ENCODE results near the gene NRP1.
"Not testable (repeated sequence)": the region's sequence is repeated elsewhere in the genome, so short reads cannot be mapped to it uniquely, and the experiment has no call there.

NRP1 gene

DNA sequence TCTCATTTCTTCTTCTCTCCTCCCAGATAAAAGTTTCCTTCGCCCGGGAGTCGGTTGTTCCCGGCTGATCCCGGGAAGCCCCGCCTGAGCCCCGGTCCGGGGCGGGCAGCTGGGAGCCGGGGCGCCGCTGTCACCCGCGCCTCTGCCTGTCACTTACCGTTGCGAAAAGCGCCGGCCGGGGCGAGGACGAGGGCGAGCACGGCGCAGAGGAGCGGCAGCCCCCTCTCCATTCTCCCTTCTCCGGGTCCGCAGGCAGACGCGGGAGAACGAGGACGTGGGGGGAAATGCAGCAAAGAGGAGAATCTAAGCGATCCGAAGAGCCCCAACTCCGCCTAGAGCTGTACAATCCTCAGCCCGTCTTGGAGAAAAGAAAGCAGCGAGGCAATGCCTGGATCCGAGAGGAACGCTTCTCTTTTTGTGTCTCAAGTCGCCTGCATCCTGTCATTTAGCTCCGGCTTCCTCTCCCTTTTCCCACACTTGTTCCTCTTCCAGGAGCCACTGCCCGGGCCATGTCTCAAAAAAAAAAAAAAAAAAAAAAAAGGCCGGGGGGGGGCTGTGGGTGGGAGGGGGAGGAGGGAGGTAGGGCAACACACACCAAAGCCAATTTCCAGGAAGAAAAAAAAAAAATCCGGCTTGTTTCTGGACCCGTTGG, at the start of gene NRP1:
Gene NRP1 (minus strand): TSS at position 515 of the 652 bp plus-strand sequence. CDS start 285 bp downstream, at position 230.
- H3K4me3 ChIP-seq (ENCODE audit: low read depth, low read length): peak within 1 kb of the TSS; percentile 86
- ChIA-PET CTCF (interaction anchor here (1.1 to 4.4 kb wide), 6 partner anchors 21 to 1321 kb away, joined by 3 to 39 read pairs (median 5); no protein-coding TSS in a partner anchor), POLR2A (interaction anchor here (0.6 to 2.3 kb wide), 3 partner anchors 31 to 811 kb away, joined by 3 to 10 read pairs (median 5); no protein-coding TSS in a partner anchor)
- TF ChIP-seq, protein P1, sequence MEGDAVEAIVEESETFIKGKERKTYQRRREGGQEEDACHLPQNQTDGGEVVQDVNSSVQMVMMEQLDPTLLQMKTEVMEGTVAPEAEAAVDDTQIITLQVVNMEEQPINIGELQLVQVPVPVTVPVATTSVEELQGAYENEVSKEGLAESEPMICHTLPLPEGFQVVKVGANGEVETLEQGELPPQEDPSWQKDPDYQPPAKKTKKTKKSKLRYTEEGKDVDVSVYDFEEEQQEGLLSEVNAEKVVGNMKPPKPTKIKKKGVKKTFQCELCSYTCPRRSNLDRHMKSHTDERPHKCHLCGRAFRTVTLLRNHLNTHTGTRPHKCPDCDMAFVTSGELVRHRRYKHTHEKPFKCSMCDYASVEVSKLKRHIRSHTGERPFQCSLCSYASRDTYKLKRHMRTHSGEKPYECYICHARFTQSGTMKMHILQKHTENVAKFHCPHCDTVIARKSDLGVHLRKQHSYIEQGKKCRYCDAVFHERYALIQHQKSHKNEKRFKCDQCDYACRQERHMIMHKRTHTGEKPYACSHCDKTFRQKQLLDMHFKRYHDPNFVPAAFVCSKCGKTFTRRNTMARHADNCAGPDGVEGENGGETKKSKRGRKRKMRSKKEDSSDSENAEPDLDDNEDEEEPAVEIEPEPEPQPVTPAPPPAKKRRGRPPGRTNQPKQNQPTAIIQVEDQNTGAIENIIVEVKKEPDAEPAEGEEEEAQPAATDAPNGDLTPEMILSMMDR (IDR thresholded peaks at IDR 0.05; ENCODE audit: insufficient read depth, low read length, missing control alignments): no peak
- no peak for DNase-seq (ENCODE audit: low read depth, low spot score)

DNA sequence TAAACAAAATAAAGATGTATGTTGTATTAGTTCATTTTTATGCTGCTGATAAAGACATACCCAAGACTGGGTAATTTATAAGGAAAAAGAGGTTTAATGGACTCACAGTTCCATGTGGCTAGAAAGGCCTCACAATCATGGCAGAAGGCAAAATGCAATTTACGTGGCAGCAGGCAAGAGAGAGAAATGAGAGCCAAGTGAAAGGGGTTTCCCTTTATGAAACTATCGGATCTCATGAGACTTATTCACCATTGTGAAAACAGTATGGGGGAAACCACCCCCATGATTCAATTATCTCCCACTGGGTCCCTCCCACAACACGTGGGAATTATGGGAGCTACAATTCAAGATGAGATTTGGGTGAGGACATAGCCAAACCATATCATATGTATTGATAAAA, 49.7 kb upstream of the NRP1 start:
- POLR2A ChIA-PET; DNase-seq (ENCODE audit: low read depth, low spot score); H3K4me3 ChIP-seq (ENCODE audit: low read depth, low read length); CTCF ChIA-PET: not testable (repeated sequence)

DNA sequence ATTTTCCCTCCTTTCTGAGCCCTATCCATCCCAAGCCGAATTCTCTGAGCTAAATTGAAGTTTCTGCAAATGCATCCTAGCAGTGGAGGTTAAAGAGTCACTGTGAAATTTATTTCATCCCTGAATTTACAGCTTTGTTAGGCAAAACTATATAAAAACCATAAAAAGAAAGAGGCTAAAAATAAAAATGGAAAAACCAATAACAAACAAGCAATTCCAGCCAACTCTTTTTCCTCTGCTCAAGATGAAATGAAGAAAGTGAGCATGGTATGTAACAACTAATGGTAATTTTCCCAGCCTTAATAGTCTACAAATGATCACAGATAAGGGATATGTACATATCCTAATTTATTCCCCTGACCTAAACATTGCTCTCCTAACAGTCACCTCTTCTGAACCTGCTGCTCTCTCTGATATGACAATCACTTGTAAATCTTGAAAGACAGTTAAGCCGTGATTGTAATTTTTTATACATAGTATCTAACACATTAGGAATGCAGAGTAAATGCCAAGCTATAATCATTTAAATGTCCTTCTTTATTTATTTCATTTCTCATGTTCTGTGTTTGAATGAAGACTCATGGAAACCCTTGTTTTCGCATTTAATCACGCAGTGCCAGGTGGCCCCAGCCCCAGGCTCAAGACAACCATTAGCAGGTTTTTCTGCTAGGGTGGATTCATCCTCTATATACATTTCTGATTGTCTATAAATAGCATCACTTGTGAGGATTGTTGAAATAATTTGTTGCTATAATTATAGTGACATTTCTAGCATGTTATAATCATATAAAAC, 48.6 kb upstream of the NRP1 start:
- TF ChIP-seq, protein P1 (IDR thresholded peaks at IDR 0.05; ENCODE audit: insufficient read depth, low read length, missing control alignments): no peak
- DNase-seq (ENCODE audit: low read depth, low spot score): no peak
- ChIA-PET POLR2A (interaction anchor here (2.3 kb wide), 1 partner anchor 46 kb away, joined by 6 read pairs; no protein-coding TSS in a partner anchor), CTCF (interaction anchor here (1.0 kb wide), 1 partner anchor 190 kb away, joined by 3 read pairs; no protein-coding TSS in a partner anchor)
- no peak overlapping the region for H3K4me3 ChIP-seq (ENCODE audit: low read depth, low read length)

DNA sequence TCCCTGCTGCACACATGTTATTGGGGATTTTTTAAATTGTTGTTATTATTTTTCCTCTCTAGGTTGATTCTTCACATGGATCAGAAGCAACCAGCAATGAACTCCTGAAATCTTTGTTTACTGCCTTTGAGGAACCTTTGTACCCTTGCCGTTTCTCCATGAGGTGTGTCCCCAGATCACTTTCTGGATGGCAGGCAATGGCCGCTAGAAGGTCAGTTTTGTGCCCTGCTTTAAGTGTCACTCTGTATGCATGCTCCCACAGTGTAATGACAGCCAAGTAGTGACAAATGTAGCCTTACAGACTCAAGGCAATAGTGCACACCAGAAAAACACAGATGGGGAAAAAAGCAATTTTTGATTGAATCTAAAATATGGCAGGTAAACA, 47.7 kb upstream of the NRP1 start:
- CTCF ChIA-PET: interaction anchor here (1.2 to 1.3 kb wide), 2 partner anchors 50 to 52 kb away, joined by 3 to 4 read pairs; no protein-coding TSS in a partner anchor
- POLR2A ChIA-PET: interaction anchor here (1.1 to 2.3 kb wide), 3 partner anchors 31 to 47 kb away, joined by 5 to 8 read pairs (median 6); partner anchors contain the start of gene NRP1
- DNase-seq (ENCODE audit: low read depth, low spot score): no peak
- no peak overlapping the region for H3K4me3 ChIP-seq (ENCODE audit: low read depth, low read length)
- TF ChIP-seq, protein P1 (IDR thresholded peaks at IDR 0.05; ENCODE audit: insufficient read depth, low read length, missing control alignments): no peak

DNA sequence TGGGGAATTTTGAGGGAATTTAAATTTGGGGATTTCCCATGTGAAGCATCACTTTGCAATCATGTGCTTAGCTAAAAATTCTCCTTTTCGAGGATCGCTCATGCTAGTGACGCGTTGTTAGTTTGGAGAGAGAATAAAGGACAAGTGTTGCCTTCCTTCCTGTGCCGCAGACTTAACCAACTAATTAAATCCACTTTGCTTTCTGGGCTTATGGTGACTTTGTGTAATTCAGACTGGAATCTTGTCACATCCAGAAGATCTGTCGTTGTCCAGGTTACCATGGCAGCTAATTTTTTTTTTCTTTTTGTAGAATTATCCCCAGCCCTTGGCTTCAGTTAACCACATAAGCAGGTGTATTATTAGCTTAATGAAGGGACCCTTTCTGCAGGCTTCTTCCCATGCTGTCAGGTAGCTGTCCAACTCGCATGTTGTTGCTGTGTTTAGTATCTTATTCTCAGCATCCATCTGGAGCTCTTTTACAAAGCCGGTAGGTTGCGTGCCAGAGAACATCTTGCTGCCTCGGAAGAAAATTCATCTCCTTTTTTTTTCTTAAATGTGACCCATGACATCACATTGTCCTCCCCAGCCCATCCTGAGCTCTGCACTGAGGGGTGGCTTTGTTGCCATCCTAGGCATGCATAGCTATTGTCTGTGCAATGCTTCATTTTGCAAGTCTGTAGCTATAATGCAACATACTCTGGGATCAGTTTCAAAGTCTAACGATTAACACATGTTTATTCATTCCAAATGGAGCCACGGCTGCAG, 47.2 kb upstream of the NRP1 start:
- no peak overlapping the region for H3K4me3 ChIP-seq (ENCODE audit: low read depth, low read length)
- POLR2A ChIA-PET: interaction anchor here (0.5 to 2.3 kb wide), 4 partner anchors 31 to 247 kb away, joined by 3 to 8 read pairs (median 6); partner anchors contain the start of gene NRP1
- CTCF ChIA-PET: interaction anchor here (1.2 to 1.3 kb wide), 2 partner anchors 49 to 51 kb away, joined by 3 to 4 read pairs; no protein-coding TSS in a partner anchor
- TF ChIP-seq, protein P1 (IDR thresholded peaks at IDR 0.05; ENCODE audit: insufficient read depth, low read length, missing control alignments): no peak
- DNase-seq (ENCODE audit: low read depth, low spot score): peak; percentile 90

DNA sequence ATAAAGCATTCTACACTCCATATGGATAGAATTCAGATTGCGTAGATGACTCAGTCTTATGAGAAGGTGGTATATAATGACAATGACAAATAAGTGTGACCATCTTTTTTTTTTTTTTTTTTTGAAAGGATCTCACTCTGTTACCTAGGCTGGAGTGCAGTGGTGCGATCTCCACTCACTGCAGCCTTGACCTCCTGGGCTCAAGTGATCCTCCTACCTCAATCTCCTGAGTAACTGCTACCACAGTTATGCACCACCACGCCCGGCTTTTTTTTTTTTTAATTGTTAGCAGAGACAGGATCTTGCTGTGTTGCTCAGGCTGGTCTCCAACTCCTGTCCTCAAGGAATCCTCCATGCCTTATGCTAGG, 43.2 kb upstream of the NRP1 start:
- TF ChIP-seq, protein P1 (IDR thresholded peaks at IDR 0.05; ENCODE audit: insufficient read depth, low read length, missing control alignments): no peak
- DNase-seq (ENCODE audit: low read depth, low spot score): no peak
- CTCF ChIA-PET: no interaction called here
- POLR2A ChIA-PET: interaction anchor here (1.1 kb wide), 1 partner anchor 18 kb away, joined by 3 read pairs; no protein-coding TSS in a partner anchor
- H3K4me3 ChIP-seq (ENCODE audit: low read depth, low read length): no peak overlapping the region
